Loucy (cell line): ENCODE measurements around the gene EIF1.

Source experiments
- H2AFZ ChIP-seq: fragments of 200-600 bp; sonication (generic); 2 replicates; pipeline ENCODE4 v1.6.0; 2016; ENCODE audit warnings: antibody characterized with exemption, mild to moderate bottlenecking, low read length, moderate library complexity
- H3F3A ChIP-seq: fragments of 200-600 bp; 2 replicates; pipeline ENCODE4 v1.6.0; 2016; ENCODE audit warnings: antibody characterized with exemption, low read depth, mild to moderate bottlenecking
- H3K27me3 ChIP-seq: fragments of 200-600 bp; sonication (generic); 2 replicates; pipeline ENCODE4 v1.6.1; 2014; ENCODE audit warnings: low read length, mild to moderate bottlenecking; ENCODE audit not compliant: insufficient read depth, poor library complexity, severe bottlenecking
- H3K36me3 ChIP-seq: fragments of 200-600 bp; sonication (generic); 2 replicates; pipeline ENCODE4 v1.6.1; 2016; ENCODE audit warnings: low read length; ENCODE audit not compliant: insufficient read depth
- H3K4me1 ChIP-seq: fragments of 200-600 bp; sonication (generic); 2 replicates; pipeline ENCODE4 v1.5.1; 2014; ENCODE audit warnings: low read length, mild to moderate bottlenecking; ENCODE audit not compliant: insufficient read depth, poor library complexity, severe bottlenecking
- H3K4me2 ChIP-seq: fragments of 200-600 bp; sonication (generic); 2 replicates; pipeline ENCODE4 v1.6.0; 2014; ENCODE audit warnings: antibody characterized with exemption, low read length, low read depth, mild to moderate bottlenecking; ENCODE audit not compliant: poor library complexity, severe bottlenecking
- H3K4me3 ChIP-seq: fragments of 200-600 bp; sonication (generic); 2 replicates; pipeline ENCODE4 v1.5.1; 2014; ENCODE audit warnings: low read length, mild to moderate bottlenecking, mixed read lengths; ENCODE audit not compliant: poor library complexity, severe bottlenecking
- H3K79me2 ChIP-seq: fragments of 200-600 bp; sonication (generic); 2 replicates; pipeline ENCODE4 v1.6.1; 2014; ENCODE audit warnings: low read length; ENCODE audit not compliant: insufficient read depth
- H3K9ac ChIP-seq: fragments of 200-600 bp; sonication (generic); 2 replicates; pipeline ENCODE4 v1.6.0; 2014; ENCODE audit warnings: mild to moderate bottlenecking, low read depth, low read length, moderate library complexity; ENCODE audit not compliant: poor library complexity, severe bottlenecking
- H3K9me2 ChIP-seq: fragments of 200-600 bp; sonication (generic); replicated peaks from 2 replicates; pipeline ENCODE4 v1.6.1; 2016; ENCODE audit warnings: low read depth, low read length, mixed read lengths
- H3K9me3 ChIP-seq: fragments of 200-600 bp; sonication (generic); 2 replicates; pipeline ENCODE4 v1.6.1; 2014; ENCODE audit warnings: mild to moderate bottlenecking, antibody characterized with exemption, low read length, low read depth; ENCODE audit not compliant: insufficient read depth
- H4K20me1 ChIP-seq: fragments of 200-600 bp; sonication (generic); 2 replicates; pipeline ENCODE4 v1.6.0; 2014; ENCODE audit warnings: antibody characterized with exemption, low read length, mild to moderate bottlenecking; ENCODE audit not compliant: insufficient read depth, poor library complexity, severe bottlenecking
- CTCF ChIP-seq: fragments of 200-600 bp; sonication (generic); conservative IDR thresholded peaks from 2 replicates; pipeline ENCODE4 v1.5.1; 2014; ENCODE audit warnings: mild to moderate bottlenecking, antibody characterized with exemption, low read length
- EZH2phosphoT487 ChIP-seq: fragments of 200-600 bp; IDR thresholded peaks from 2 replicates; pipeline ENCODE4 v1.6.1; 2018; ENCODE audit warnings: antibody characterized with exemption, mild to moderate bottlenecking, moderate library complexity, borderline replicate concordance

EIF1 gene

GRCh38 chr17:41690497-41690896 is 1.8 kb downstream of the EIF1 start:
- Histone ChIP-seq H3K36me3 (peaks cover 55% of the 10 kb centered on the region), H2AFZ (no peak overlapping the region), H4K20me1 (peaks cover 38% of the 10 kb centered on the region), H3K4me1 (peaks cover 28% of the 10 kb centered on the region), H3K4me3 (peak overlapping the region; percentile 93), H3K27me3 (peaks cover 7% of the 10 kb centered on the region), H3K9me2 (no peaks in the 10 kb centered on the region), H3K9ac (peak overlapping the region; percentile 98), H3F3A (peaks cover 3% of the 10 kb centered on the region; the same call in 1 of the 2 replicates), H3K9me3 (no peaks in the 10 kb centered on the region), H3K79me2 (peaks cover 43% of the 10 kb centered on the region), H3K4me2 (peak overlapping the region; percentile 95)
- TF ChIP-seq EZH2phosphoT487: no peak
- no peak for TF ChIP-seq CTCF

- Histone ChIP-seq H3K4me1 (peaks cover 28% of the 10 kb centered on the region), H2AFZ (no peak overlapping the region), H3K27me3 (peaks cover 7% of the 10 kb centered on the region), H3K9me2 (no peaks in the 10 kb centered on the region), H3F3A (peaks cover 3% of the 10 kb centered on the region; the same call in 1 of the 2 replicates), H3K36me3 (peaks cover 55% of the 10 kb centered on the region), H3K79me2 (peaks cover 43% of the 10 kb centered on the region), H4K20me1 (peaks cover 38% of the 10 kb centered on the region), H3K9ac (peak overlapping the region; percentile 98), H3K4me2 (peak overlapping the region; percentile 95), H3K9me3 (no peaks in the 10 kb centered on the region), H3K4me3 (peak overlapping the region; percentile 93)
- no peak for TF ChIP-seq EZH2phosphoT487
- TF ChIP-seq CTCF: no peak
Observed at GRCh38 chr17:41691031-41691777, 2.5 kb downstream of the EIF1 start.

GRCh38 chr17:41692722-41693521 is 4.2 kb downstream of the EIF1 start:
- Histone ChIP-seq H3K9ac (no peak overlapping the region), H3F3A (peaks cover 3% of the 10 kb centered on the region; the same call in 1 of the 2 replicates), H3K36me3 (peaks cover 55% of the 10 kb centered on the region)

More at GRCh38 chr17:41692722-41693521, 4.2 kb downstream of the EIF1 start:
- H4K20me1 ChIP-seq: peaks cover 38% of the 10 kb centered on the region
- H3K4me3 ChIP-seq: no peak overlapping the region
- no peaks in the 10 kb centered on the region for H3K9me2 ChIP-seq
- H3K4me1 ChIP-seq: peaks cover 23% of the 10 kb centered on the region
- H3K9me3 ChIP-seq: no peaks in the 10 kb centered on the region
- TF ChIP-seq CTCF (no peak), EZH2phosphoT487 (no peak)
- peaks cover 43% of the 10 kb centered on the region for H3K79me2 ChIP-seq
- H3K4me2 ChIP-seq: no peak overlapping the region
- H2AFZ ChIP-seq: no peak overlapping the region
- H3K27me3 ChIP-seq: peaks cover 7% of the 10 kb centered on the region
